HepG2 (cell line): Measurements from ENCODE around the gene PCDHA12. TPM values are rescaled to one million over a fixed set of nuclear protein-coding genes. Genes with fewer than 3 reads are reported as not detected.

Experiments used
- ATAC-seq: fragments of 200-7000 bp; cut with Tn5 transposase; 3 replicates; pipeline ENCODE4 v1.9.1; 2020; ENCODE audit warnings: mild to moderate bottlenecking, moderate library complexity
- BruUV-seq: library from RNA; stranded (reverse); fragments of 400-500 nt; replicated peaks from 2 replicates; lab custom pipeline; 2021; lab: Mats Ljungman, UMichigan
- CTCF ChIA-PET: fragments of 300-600 bp; formaldehyde crosslinking; extraction: SDS; loops from one replicate; lab custom pipeline; 2021; ENCODE audit warnings: low total read pairs, inconsistent platforms, low intra/inter-chr PET ratio; lab: Yijun Ruan, JAX
- POLR2A ChIA-PET: fragments of 350-600 bp; sonication (Branson Sonifier 250); formaldehyde crosslinking; loops from one replicate; lab custom pipeline; 2020; ENCODE audit warnings: antibody characterized with exemption, inconsistent platforms; lab: Yijun Ruan, JAX
- DNase-seq: peaks from one replicate; pipeline ENCODE4 v3.0.0-alpha.2; 2015; ENCODE audit warnings: low spot score
- FAIRE-seq: peaks from 3 replicates; lab custom pipeline; 2011; peaks lifted over from hg19 to GRCh38; lab: Jason Lieb, UNC
- H2AFZ ChIP-seq: one replicate; pipeline ENCODE4 v1.6.1; 2011; ENCODE audit warnings: low read length, inconsistent platforms
- H3K27ac ChIP-seq: fragments of 300-600 bp; 3 replicates; pipeline ENCODE4 v1.8.0; 2011; ENCODE audit warnings: mixed run types, mild to moderate bottlenecking, mixed read lengths, low read length, inconsistent platforms; ENCODE audit not compliant: insufficient read depth; ENCODE audit errors: extremely low read length
- H3K27me3 ChIP-seq, 2 experiments: fragments of 200-600 bp in 1 of 2; 2 replicates in 1 of 2; 3 replicates in 1 of 2; pipeline versions ENCODE4 v1.6.0 to v1.8.0; 2011; ENCODE audit warnings: low read length in 2 of 2, mild to moderate bottlenecking in 2 of 2, moderate library complexity in 2 of 2, inconsistent platforms in 1 of 2; ENCODE audit not compliant: insufficient read depth in 2 of 2, control insufficient read depth in 1 of 2
- H3K36me3 ChIP-seq, 2 experiments: fragments of 200-600 bp in 1 of 2; replicated peaks in 1 of 2; 2 replicates in 1 of 2; 3 replicates in 1 of 2; pipeline versions ENCODE4 v1.5.1 to v1.8.0; 2011; ENCODE audit warnings: low read length in 2 of 2, inconsistent platforms in 1 of 2; ENCODE audit not compliant: insufficient read depth in 2 of 2, control insufficient read depth in 1 of 2
- H3K4me1 ChIP-seq: 2 replicates; pipeline ENCODE4 v1.5.1; 2012; ENCODE audit warnings: low read length, inconsistent platforms; ENCODE audit not compliant: insufficient read depth
- H3K4me2 ChIP-seq: 2 replicates; pipeline ENCODE4 v1.6.0; 2011; ENCODE audit warnings: low read depth, low read length, inconsistent platforms
- H3K4me3 ChIP-seq, 3 experiments: fragments of 200-600 bp in 1 of 3; sonication (generic), shearing (Covaris generic) in 1 of 3; replicated peaks in 1 of 3; 2 replicates each; pipeline ENCODE4 v1.5.1; 2011 to 2016; ENCODE audit warnings: low read length in 3 of 3, inconsistent platforms in 2 of 3, low read depth in 2 of 3, mild to moderate bottlenecking in 2 of 3, control low read depth in 1 of 3, mixed read lengths in 1 of 3; ENCODE audit not compliant: insufficient read depth in 1 of 3
- H3K79me2 ChIP-seq: one replicate; pipeline ENCODE4 v1.6.1; 2011; ENCODE audit warnings: low read length, inconsistent platforms; ENCODE audit not compliant: insufficient read depth
- H3K9ac ChIP-seq: 2 replicates; pipeline ENCODE4 v1.6.0; 2011; ENCODE audit warnings: mild to moderate bottlenecking, low read depth, low read length, inconsistent platforms; ENCODE audit not compliant: insufficient read depth
- H3K9me3 ChIP-seq: 2 replicates; pipeline ENCODE4 v1.5.1; 2012; ENCODE audit warnings: mild to moderate bottlenecking, low read length
- H4K20me1 ChIP-seq: 2 replicates; pipeline ENCODE4 v1.6.0; 2011; ENCODE audit warnings: inconsistent platforms, mild to moderate bottlenecking, low read length, moderate library complexity; ENCODE audit not compliant: insufficient read depth
- ARNT2 ChIP-seq: sonication (generic); formaldehyde crosslinking; IDR thresholded peaks from 2 replicates; pipeline ENCODE4 v1.8.0; 2022; ENCODE audit warnings: mild to moderate bottlenecking, low read depth, missing genetic modification reagents, moderate library complexity
- DPF2 ChIP-seq: sonication (generic); formaldehyde crosslinking; IDR thresholded peaks from 2 replicates; pipeline ENCODE4 v1.4.0; 2020; ENCODE audit warnings: mild to moderate bottlenecking, low read depth, missing genetic modification reagents, borderline replicate concordance
- EEA1 ChIP-seq: sonication (generic); formaldehyde crosslinking; IDR thresholded peaks from 2 replicates; pipeline ENCODE4 v1.5.1; 2020; ENCODE audit warnings: mild to moderate bottlenecking, missing genetic modification reagents, borderline replicate concordance
- NFKBIZ ChIP-seq: IDR thresholded peaks from 2 replicates; pipeline ENCODE4 v1.6.1; 2018; ENCODE audit warnings: missing genetic modification reagents, missing compliant biosample characterization
- RXRB ChIP-seq: IDR thresholded peaks from 2 replicates; pipeline ENCODE4 v1.6.1; 2016; ENCODE audit warnings: borderline replicate concordance, missing genetic modification reagents, missing compliant biosample characterization
- TGIF2 ChIP-seq: IDR thresholded peaks from 2 replicates; pipeline ENCODE4 v1.6.1; 2016; ENCODE audit warnings: control low read depth, missing compliant biosample characterization
- ZBTB38 ChIP-seq: sonication (generic); formaldehyde crosslinking; IDR thresholded peaks from 2 replicates; pipeline ENCODE4 v1.5.1; 2020; ENCODE audit warnings: mild to moderate bottlenecking, missing genetic modification reagents
- ZMYM3 ChIP-seq: sonication (generic); formaldehyde crosslinking; IDR thresholded peaks from 2 replicates; pipeline ENCODE4 v1.5.1; 2020; ENCODE audit warnings: mild to moderate bottlenecking, missing genetic modification reagents
- ZNF337 ChIP-seq: sonication (generic); formaldehyde crosslinking; IDR thresholded peaks from 2 replicates; pipeline ENCODE4 v1.5.1; 2020; ENCODE audit warnings: missing genetic modification reagents, low read depth, mild to moderate bottlenecking, borderline replicate concordance
- ZNF501 ChIP-seq: sonication (generic); formaldehyde crosslinking; IDR thresholded peaks from 2 replicates; pipeline ENCODE4 v1.5.1; 2020; ENCODE audit warnings: mild to moderate bottlenecking, moderate library complexity, missing genetic modification reagents
- WGBS: methylation state at CpG from one replicate; pipeline ENCODE4 v1.1.6; 2017; ENCODE audit warnings: low lambda C conversion rate; 5-methylcytosine and 5-hydroxymethylcytosine counted together
- in situ Hi-C: cut with HindIII; loops from 2 replicates; pipeline ENCODE4 v1.10.0; 2017; ENCODE audit warnings: low pct_unique_long_range_greater_than_20kb; ENCODE audit not compliant: extremely low pct_ligation_motif_present
- intact Hi-C: fragments of 100-400 bp; cut with micrococcal nuclease; formaldehyde crosslinking; loops from one replicate; pipeline ENCODE4 v1.10.0; 2022; ENCODE audit not compliant: unreplicated experiment
- polyA plus RNA-seq, 8 experiments: library from polyadenylated mRNA; depleted of rRNA in 3 of 8; stranded (reverse) in 7 of 8; unstranded in 1 of 8; fragments of >200 nt; fragmentation: Illumina TruSeq in 4 of 8; extraction: Trizol in 4 of 8; gene quantifications; 2 replicates each; pipeline versions ENCODE4 v1.2.1 to v1.2.3, GENCODE V29; 2011 to 2016; ENCODE audit warnings: low read depth in 4 of 8, missing spikeins in 1 of 8, mixed read lengths in 1 of 8; ENCODE audit not compliant: insufficient read depth in 1 of 8
- total RNA-seq, 5 experiments: library from RNA; depleted of rRNA; stranded (reverse); fragments of >200 nt; fragmentation: Illumina TruSeq; extraction: Trizol; gene quantifications; 2 replicates each; pipeline ENCODE4 v1.2.3, GENCODE V29; 2016; ENCODE audit warnings: low read depth in 1 of 5
- TF ChIP-seq, protein P1 (sequence below): sonication (generic); formaldehyde crosslinking; IDR thresholded peaks from 2 replicates; pipeline ENCODE4 v1.4.0; 2020; ENCODE audit warnings: missing genetic modification reagents

PCDHA12 gene
- total and polyA plus RNA-seq, 2 of the 13 experiments (the other 11 are each of a cell fraction or from before 2014, with no cell fraction given) = not detected

DNA sequence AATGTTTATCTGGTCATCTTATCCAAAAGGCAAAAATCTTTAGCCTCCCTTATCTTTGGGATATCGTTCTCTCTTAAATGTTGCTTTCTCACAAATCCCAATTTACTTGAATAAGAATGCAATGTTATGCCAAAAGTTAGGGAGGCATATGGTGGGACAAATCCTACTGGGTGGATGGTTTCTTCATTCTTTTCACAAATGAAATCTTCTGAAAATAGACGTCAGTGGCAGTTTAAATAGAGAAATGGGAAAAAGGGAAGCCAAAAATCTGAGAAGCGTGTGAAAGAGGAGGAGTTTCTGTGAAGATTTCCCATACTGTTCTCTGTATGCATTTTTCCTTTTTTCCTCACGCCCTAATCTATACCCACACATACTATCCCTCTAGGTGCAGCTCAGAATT, 48.5 kb downstream of the PCDHA12 start:
- H3K4me3 ChIP-seq = no peak overlapping the region
- no peak overlapping the region for H2AFZ ChIP-seq
- intact Hi-C loops (no loop called here), in situ Hi-C loops (no loop called here)
- ChIA-PET CTCF (no interaction called here), POLR2A (no interaction called here)
- no peak overlapping the region for H3K4me2 ChIP-seq
- H3K9ac ChIP-seq = no peak overlapping the region
- no peak overlapping the region for H3K27ac ChIP-seq
- H3K79me2 ChIP-seq = no peaks in the 10 kb centered on the region
- H3K9me3 ChIP-seq = no peaks in the 10 kb centered on the region
- no peak for DNase-seq
- FAIRE-seq = no peak
- H4K20me1 ChIP-seq = no peaks in the 10 kb centered on the region
- H3K36me3 ChIP-seq = no peaks in the 10 kb centered on the region
- H3K4me1 ChIP-seq = no peaks in the 10 kb centered on the region
- 2% methylated on average over 4 of the region's 4 CpGs for WGBS
- no peak for ATAC-seq
- no peak for TF ChIP-seq ZMYM3 (CRISPR knock-in tag)
- TF ChIP-seq, all 625 proteins: peak for 0
- BruUV-seq = no TSS peak
- peaks cover 2 to 11% of the 10 kb centered on the region in 2 experiments; a peak in 3 of 5 replicates for H3K27me3 ChIP-seq

DNA sequence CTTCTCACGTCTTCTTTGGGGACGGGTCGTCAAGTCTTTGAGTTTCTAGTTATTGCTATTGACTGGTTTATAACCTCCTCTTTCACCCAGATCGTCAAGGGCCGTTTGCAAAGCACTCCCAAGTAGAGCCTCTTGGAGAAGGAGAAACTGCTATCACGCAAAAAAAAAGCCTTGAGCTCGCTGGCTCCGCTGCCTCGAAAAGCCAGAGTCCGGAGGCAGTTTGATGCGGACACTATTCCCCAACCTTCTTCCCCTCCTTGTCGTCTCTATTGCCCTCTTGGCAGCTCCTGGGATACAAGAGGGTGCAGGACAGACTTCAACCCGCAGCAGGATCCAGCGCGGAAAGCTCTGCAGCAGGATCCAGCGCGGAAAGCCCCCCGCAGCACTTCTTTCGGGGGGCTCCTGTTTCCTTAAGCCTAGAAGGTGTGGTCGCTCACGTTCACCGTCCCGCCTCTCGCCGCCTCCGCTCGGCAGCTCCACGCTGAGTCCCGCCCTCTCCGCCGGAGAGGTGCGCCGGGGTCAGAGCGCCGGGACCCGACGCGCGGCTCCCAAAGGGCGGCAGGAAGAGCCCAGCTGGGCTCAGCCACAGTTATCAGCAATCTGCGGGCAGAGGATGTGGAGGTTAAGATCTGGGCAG, 50.8 kb downstream of the PCDHA12 start, which contains the start of gene PCDHAC1:
TSS of gene PCDHAC1 (plus strand) at position 494 of the 637 bp plus-strand sequence. CDS start 594 bp downstream, outside the sequence.
- no peak within 1 kb of the TSS for H3K4me2 ChIP-seq
- H4K20me1 ChIP-seq = no peaks in the 10 kb centered on the region
- H3K9ac ChIP-seq = no peak within 1 kb of the TSS
- POLR2A ChIA-PET = no interaction called here
- no peak for DNase-seq
- CTCF ChIA-PET = no interaction called here
- no peak for FAIRE-seq
- no peaks in the 10 kb centered on the region for H3K4me1 ChIP-seq
- H3K9me3 ChIP-seq = no peaks in the 10 kb centered on the region
- no peaks in the 10 kb centered on the region for H3K36me3 ChIP-seq
- no peak within 1 kb of the TSS for H3K4me3 ChIP-seq
- ATAC-seq = no peak
- H3K27me3 ChIP-seq = peaks cover 2 to 17% of the 10 kb centered on the region in 2 experiments; a peak in 3 of 5 replicates
- no peaks in the 10 kb centered on the region for H3K79me2 ChIP-seq
- H2AFZ ChIP-seq = no peak within 1 kb of the TSS
- in situ Hi-C loops (no loop called here), intact Hi-C loops (no loop called here)
- no TSS peak for BruUV-seq
- 74% methylated on average over 40 of the region's 41 CpGs for WGBS
- H3K27ac ChIP-seq = no peak within 1 kb of the TSS
- TF ChIP-seq ZBTB38 (CRISPR knock-in tag) (no peak), EEA1 (CRISPR knock-in tag) (no peak), ZNF337 (CRISPR knock-in tag) (no peak), RXRB (CRISPR knock-in tag) (no peak), ARNT2 (CRISPR knock-in tag) (no peak), NFKBIZ (CRISPR knock-in tag) (no peak), TGIF2 (CRISPR knock-in tag) (no peak), DPF2 (CRISPR knock-in tag) (no peak), ZNF501 (no peak)
- TF ChIP-seq, protein P1, sequence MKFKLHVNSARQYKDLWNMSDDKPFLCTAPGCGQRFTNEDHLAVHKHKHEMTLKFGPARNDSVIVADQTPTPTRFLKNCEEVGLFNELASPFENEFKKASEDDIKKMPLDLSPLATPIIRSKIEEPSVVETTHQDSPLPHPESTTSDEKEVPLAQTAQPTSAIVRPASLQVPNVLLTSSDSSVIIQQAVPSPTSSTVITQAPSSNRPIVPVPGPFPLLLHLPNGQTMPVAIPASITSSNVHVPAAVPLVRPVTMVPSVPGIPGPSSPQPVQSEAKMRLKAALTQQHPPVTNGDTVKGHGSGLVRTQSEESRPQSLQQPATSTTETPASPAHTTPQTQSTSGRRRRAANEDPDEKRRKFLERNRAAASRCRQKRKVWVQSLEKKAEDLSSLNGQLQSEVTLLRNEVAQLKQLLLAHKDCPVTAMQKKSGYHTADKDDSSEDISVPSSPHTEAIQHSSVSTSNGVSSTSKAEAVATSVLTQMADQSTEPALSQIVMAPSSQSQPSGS = no peak
- TF ChIP-seq, all 625 proteins: peak for 0
